Neural cell (in vitro differentiated cells): ENCODE results near the gene UBE2V1. TPM values are rescaled to one million over a fixed set of nuclear protein-coding genes. Genes with fewer than 3 reads are reported as not detected.

Experiments used
- H2AFZ ChIP-seq: fragments of 200-600, 300-800 bp; sonication (generic), shearing (Covaris generic); 2 replicates; pipeline ENCODE4 v1.6.0; 2014; ENCODE audit warnings: low read depth, mild to moderate bottlenecking, antibody characterized with exemption, low read length, moderate library complexity
- H3F3A ChIP-seq: fragments of 200-600 bp; shearing (Covaris generic); 2 replicates; pipeline ENCODE4 v1.6.1; 2016; ENCODE audit warnings: mild to moderate bottlenecking, moderate library complexity, mixed read lengths, antibody characterized with exemption, low read length; ENCODE audit not compliant: insufficient read depth, poor library complexity, severe bottlenecking
- H3K27ac ChIP-seq: fragments of 200-600, 300-800 bp; sonication (generic), shearing (Covaris generic); 2 replicates; pipeline ENCODE4 v1.5.1; 2014; ENCODE audit warnings: mild to moderate bottlenecking, low read length, moderate library complexity
- H3K27me3 ChIP-seq: fragments of 300-800, 200-600 bp; sonication (generic), shearing (Covaris generic); 2 replicates; pipeline ENCODE4 v1.6.0; 2014; ENCODE audit warnings: mild to moderate bottlenecking, low read depth, low read length, moderate library complexity; ENCODE audit not compliant: insufficient read depth
- H3K36me3 ChIP-seq: fragments of 300-800, 200-600 bp; sonication (generic), shearing (Covaris generic); 2 replicates; pipeline ENCODE4 v1.5.1; 2014; ENCODE audit warnings: mild to moderate bottlenecking, antibody characterized with exemption, low read length, moderate library complexity; ENCODE audit not compliant: insufficient read depth
- H3K4me2 ChIP-seq: fragments of 300-800, 200-600 bp; sonication (generic), shearing (Covaris generic); 2 replicates; pipeline ENCODE4 v1.6.0; 2014; ENCODE audit warnings: mild to moderate bottlenecking, low read length
- H3K4me3 ChIP-seq: fragments of 300-800, 200-600 bp; sonication (generic), shearing (Covaris generic); 2 replicates; pipeline ENCODE4 v1.5.1; 2014; ENCODE audit warnings: mild to moderate bottlenecking, low read length, moderate library complexity
- H3K79me2 ChIP-seq: fragments of 200-600 bp; shearing (Covaris generic); replicated peaks from 2 replicates; pipeline ENCODE4 v1.6.0; 2014; ENCODE audit warnings: mild to moderate bottlenecking, low read length, moderate library complexity; ENCODE audit not compliant: insufficient read depth
- H3K9ac ChIP-seq: fragments of 300-800, 200-600 bp; sonication (generic), shearing (Covaris generic); 2 replicates; pipeline ENCODE4 v1.6.1; 2016; ENCODE audit warnings: mild to moderate bottlenecking, low read length, mixed read lengths
- H3K9me2 ChIP-seq: fragments of 200-600 bp; shearing (Covaris generic); 2 replicates; pipeline ENCODE4 v1.6.1; 2016; ENCODE audit warnings: mild to moderate bottlenecking, low read length, mixed read lengths; ENCODE audit not compliant: insufficient read depth
- H3K9me3 ChIP-seq: fragments of 200-600, 300-800 bp; sonication (generic), shearing (Covaris generic); 2 replicates; pipeline ENCODE4 v1.6.1; 2016; ENCODE audit warnings: mild to moderate bottlenecking, mixed run types, low read length, moderate library complexity, mixed read lengths
- H4K20me1 ChIP-seq: fragments of 200-600 bp; shearing (Covaris generic); 2 replicates; pipeline ENCODE4 v1.6.1; 2016; ENCODE audit warnings: mild to moderate bottlenecking, mixed run types; ENCODE audit not compliant: insufficient read depth
- EP300 ChIP-seq: fragments of 450-650 bp; conservative IDR thresholded peaks from 2 replicates; pipeline ENCODE4 v1.6.1; 2014; ENCODE audit warnings: antibody characterized with exemption, mild to moderate bottlenecking, moderate library complexity; ENCODE audit not compliant: poor library complexity, severe bottlenecking
- EZH2 ChIP-seq: fragments of 200-600, 300-800 bp; shearing (Covaris generic), sonication (generic); IDR thresholded peaks from 2 replicates; pipeline ENCODE4 v1.6.1; 2014; ENCODE audit warnings: antibody characterized with exemption, low read length, borderline replicate concordance, mild to moderate bottlenecking; ENCODE audit not compliant: insufficient read depth, poor library complexity, severe bottlenecking
- MXI1 ChIP-seq: fragments of 450-650 bp; conservative IDR thresholded peaks from 2 replicates; pipeline ENCODE4 v1.6.1; 2014; ENCODE audit warnings: antibody characterized with exemption, mild to moderate bottlenecking; ENCODE audit not compliant: poor library complexity, severe bottlenecking
- POLR2AphosphoS5 ChIP-seq: IDR thresholded peaks from 2 replicates; pipeline ENCODE4 v1.6.1; 2012
- RAD21 ChIP-seq: fragments of 450-650 bp; conservative IDR thresholded peaks from 2 replicates; pipeline ENCODE4 v1.6.1; 2014; ENCODE audit warnings: antibody characterized with exemption, mild to moderate bottlenecking, moderate library complexity
- SMC3 ChIP-seq: fragments of 450-650 bp; conservative IDR thresholded peaks from 2 replicates; pipeline ENCODE4 v1.6.1; 2014; ENCODE audit warnings: antibody characterized with exemption, mild to moderate bottlenecking, moderate library complexity; ENCODE audit not compliant: poor library complexity
- TAF1 ChIP-seq: IDR thresholded peaks from 2 replicates; pipeline ENCODE4 v1.6.1; 2012; ENCODE audit warnings: low read depth
- polyA plus RNA-seq: library from polyadenylated mRNA; depleted of rRNA; stranded (reverse); fragments of >200 nt; gene quantifications from 2 replicates; pipeline ENCODE4 v1.2.3, GENCODE V29; 2014
- TF ChIP-seq, protein P1 (sequence below): IDR thresholded peaks from 2 replicates; pipeline ENCODE4 v1.6.1; 2012; ENCODE audit warnings: borderline replicate concordance
- TF ChIP-seq, protein P2 (sequence below): fragments of 450-650 bp; IDR thresholded peaks from 2 replicates; pipeline ENCODE4 v1.5.1; 2014; ENCODE audit warnings: antibody characterized with exemption, mild to moderate bottlenecking, moderate library complexity; ENCODE audit not compliant: poor library complexity, severe bottlenecking

UBE2V1 gene
- polyA plus RNA-seq, 1 donor from 2014 or later = 34.4 TPM

DNA sequence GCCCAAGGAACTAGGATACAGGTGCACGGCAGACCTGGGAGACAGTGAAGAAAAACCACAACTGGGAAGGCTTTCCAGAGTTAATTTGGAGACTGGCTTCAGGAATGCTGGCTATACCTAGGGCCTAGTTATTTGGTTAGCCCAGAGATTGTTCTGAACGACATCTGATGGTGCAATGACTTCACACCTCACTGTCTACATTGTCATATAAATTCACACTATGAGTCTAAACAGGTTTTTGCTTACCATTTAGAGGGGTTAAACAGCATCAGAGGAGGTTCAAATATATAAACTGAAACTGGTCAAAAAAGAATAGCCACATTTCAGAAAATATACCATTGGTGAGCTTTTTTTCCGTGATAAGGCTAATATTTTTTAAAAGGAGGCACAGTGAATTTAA, 16.7 kb downstream of the UBE2V1 start:
- peaks cover 22% of the 10 kb centered on the region for H3K79me2 ChIP-seq
- no peaks in the 10 kb centered on the region for H3K9me2 ChIP-seq
- peaks cover 9% of the 10 kb centered on the region for H3K36me3 ChIP-seq
- TF ChIP-seq EP300 (no peak), TAF1 (no peak), MXI1 (no peak), POLR2AphosphoS5 (no peak), SMC3 (no peak), EZH2 (no peak), RAD21 (no peak)
- TF ChIP-seq, protein P1, sequence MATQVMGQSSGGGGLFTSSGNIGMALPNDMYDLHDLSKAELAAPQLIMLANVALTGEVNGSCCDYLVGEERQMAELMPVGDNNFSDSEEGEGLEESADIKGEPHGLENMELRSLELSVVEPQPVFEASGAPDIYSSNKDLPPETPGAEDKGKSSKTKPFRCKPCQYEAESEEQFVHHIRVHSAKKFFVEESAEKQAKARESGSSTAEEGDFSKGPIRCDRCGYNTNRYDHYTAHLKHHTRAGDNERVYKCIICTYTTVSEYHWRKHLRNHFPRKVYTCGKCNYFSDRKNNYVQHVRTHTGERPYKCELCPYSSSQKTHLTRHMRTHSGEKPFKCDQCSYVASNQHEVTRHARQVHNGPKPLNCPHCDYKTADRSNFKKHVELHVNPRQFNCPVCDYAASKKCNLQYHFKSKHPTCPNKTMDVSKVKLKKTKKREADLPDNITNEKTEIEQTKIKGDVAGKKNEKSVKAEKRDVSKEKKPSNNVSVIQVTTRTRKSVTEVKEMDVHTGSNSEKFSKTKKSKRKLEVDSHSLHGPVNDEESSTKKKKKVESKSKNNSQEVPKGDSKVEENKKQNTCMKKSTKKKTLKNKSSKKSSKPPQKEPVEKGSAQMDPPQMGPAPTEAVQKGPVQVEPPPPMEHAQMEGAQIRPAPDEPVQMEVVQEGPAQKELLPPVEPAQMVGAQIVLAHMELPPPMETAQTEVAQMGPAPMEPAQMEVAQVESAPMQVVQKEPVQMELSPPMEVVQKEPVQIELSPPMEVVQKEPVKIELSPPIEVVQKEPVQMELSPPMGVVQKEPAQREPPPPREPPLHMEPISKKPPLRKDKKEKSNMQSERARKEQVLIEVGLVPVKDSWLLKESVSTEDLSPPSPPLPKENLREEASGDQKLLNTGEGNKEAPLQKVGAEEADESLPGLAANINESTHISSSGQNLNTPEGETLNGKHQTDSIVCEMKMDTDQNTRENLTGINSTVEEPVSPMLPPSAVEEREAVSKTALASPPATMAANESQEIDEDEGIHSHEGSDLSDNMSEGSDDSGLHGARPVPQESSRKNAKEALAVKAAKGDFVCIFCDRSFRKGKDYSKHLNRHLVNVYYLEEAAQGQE = no peak
- TF ChIP-seq, protein P2, sequence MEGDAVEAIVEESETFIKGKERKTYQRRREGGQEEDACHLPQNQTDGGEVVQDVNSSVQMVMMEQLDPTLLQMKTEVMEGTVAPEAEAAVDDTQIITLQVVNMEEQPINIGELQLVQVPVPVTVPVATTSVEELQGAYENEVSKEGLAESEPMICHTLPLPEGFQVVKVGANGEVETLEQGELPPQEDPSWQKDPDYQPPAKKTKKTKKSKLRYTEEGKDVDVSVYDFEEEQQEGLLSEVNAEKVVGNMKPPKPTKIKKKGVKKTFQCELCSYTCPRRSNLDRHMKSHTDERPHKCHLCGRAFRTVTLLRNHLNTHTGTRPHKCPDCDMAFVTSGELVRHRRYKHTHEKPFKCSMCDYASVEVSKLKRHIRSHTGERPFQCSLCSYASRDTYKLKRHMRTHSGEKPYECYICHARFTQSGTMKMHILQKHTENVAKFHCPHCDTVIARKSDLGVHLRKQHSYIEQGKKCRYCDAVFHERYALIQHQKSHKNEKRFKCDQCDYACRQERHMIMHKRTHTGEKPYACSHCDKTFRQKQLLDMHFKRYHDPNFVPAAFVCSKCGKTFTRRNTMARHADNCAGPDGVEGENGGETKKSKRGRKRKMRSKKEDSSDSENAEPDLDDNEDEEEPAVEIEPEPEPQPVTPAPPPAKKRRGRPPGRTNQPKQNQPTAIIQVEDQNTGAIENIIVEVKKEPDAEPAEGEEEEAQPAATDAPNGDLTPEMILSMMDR = no peak
- no peaks in the 10 kb centered on the region for H3F3A ChIP-seq
- H4K20me1 ChIP-seq = no peaks in the 10 kb centered on the region
- no peak overlapping the region for H2AFZ ChIP-seq
- no peaks in the 10 kb centered on the region for H3K27me3 ChIP-seq
- H3K27ac ChIP-seq = no peak overlapping the region
- H3K4me3 ChIP-seq = no peak overlapping the region
- no peak overlapping the region for H3K4me2 ChIP-seq
- no peak overlapping the region for H3K9ac ChIP-seq
- H3K9me3 ChIP-seq = no peaks in the 10 kb centered on the region

DNA sequence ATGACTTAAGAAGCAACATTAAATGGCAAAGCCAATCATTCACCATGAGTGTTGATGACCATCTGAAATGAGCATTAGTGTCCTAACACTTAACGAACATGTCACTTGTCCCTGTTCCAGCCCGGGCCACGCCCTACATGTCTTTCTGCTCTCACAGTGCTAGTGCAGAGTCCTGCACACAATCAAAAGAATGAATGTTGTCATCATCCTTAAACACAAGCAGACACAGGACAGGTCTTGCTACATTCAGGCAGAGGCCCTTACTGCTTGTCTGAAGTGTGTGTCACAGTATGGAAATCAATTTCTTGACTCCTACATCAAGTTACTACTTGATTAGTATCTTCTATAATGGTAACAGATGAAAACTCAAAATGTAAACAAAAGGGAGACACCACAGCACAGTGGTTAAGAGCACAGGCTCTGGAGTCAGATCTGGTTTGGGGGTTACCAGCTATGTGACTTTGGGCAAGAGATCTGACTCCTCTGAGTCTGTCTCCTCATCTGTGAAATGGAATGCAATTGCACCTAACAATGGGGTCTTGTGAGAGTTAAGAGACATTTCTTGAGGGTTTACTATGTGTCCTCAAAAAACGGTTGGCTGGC, 17.4 kb downstream of the UBE2V1 start:
- Histone ChIP-seq H3K4me3 (no peak overlapping the region), H3K27ac (no peak overlapping the region), H3K27me3 (no peaks in the 10 kb centered on the region), H3F3A (no peaks in the 10 kb centered on the region), H3K79me2 (peaks cover 19% of the 10 kb centered on the region), H3K9me3 (no peaks in the 10 kb centered on the region), H3K36me3 (peaks cover 9% of the 10 kb centered on the region), H3K9ac (no peak overlapping the region), H3K4me2 (no peak overlapping the region), H3K9me2 (no peaks in the 10 kb centered on the region), H2AFZ (no peak overlapping the region), H4K20me1 (no peaks in the 10 kb centered on the region)
- TF ChIP-seq, protein P2 = no peak
- TF ChIP-seq MXI1 (no peak), RAD21 (no peak), SMC3 (no peak), EP300 (no peak), POLR2AphosphoS5 (no peak)
